ENCODE data around the gene TMX3. TPM values are rescaled to one million over a fixed set of nuclear protein-coding genes. Genes with fewer than 3 reads are reported as not detected.

TMX3 gene
- total RNA-seq, 1 experiment from 2014 or later, result 39.5 TPM

- Histone ChIP-seq H2BK12ac (ENCODE audit: insufficient read length, low read depth, low read length) (no peak overlapping the region), H2BK5ac (ENCODE audit: insufficient read length, low read length) (no peak overlapping the region), H3K79me2 (ENCODE audit: insufficient read depth, low read length) (no peaks in the 10 kb centered on the region), H4K20me1 (ENCODE audit: control insufficient read depth, insufficient read depth, insufficient read length) (no peaks in the 10 kb centered on the region), H3K4me1 (ENCODE audit: insufficient read depth, low read length) (no peaks in the 10 kb centered on the region), H3T11ph (ENCODE audit: low read length) (no peak overlapping the region), H2BK120ac (ENCODE audit: low read depth, low read length, poor library complexity, severe bottlenecking) (no peak overlapping the region), H2BK15ac (ENCODE audit: low read depth, low read length) (no peak overlapping the region), H3K79me1 (ENCODE audit: insufficient read depth, low read depth, low read length, poor library complexity, severe bottlenecking) (peaks cover 3% of the 10 kb centered on the region), H4K5ac (ENCODE audit: insufficient read length, low read depth, low read length) (no peak overlapping the region), H3K23me2 (ENCODE audit: insufficient read length, low read depth, low read length, poor library complexity, severe bottlenecking) (no peaks in the 10 kb centered on the region), H2AFZ (ENCODE audit: low read length) (no peak overlapping the region), H3K27me3 (ENCODE audit: insufficient read depth, low read length) (no peaks in the 10 kb centered on the region), H4K8ac (replicated peaks; ENCODE audit: insufficient read length, low read depth, low read length) (no peak overlapping the region), H2AK5ac (ENCODE audit: insufficient read length, low read length) (no peak overlapping the region), H3K9ac (ENCODE audit: extremely low read depth, insufficient read length, low read length) (no peak overlapping the region), H3K14ac (ENCODE audit: insufficient read depth, low read length) (no peak overlapping the region), H3K9me3 (ENCODE audit: control insufficient read depth, low read depth, low read length) (no peaks in the 10 kb centered on the region), H3K27ac (ENCODE audit: insufficient read length, low read depth, low read length) (no peak overlapping the region), H3K23ac (ENCODE audit: insufficient read length, low read depth, low read length) (no peak overlapping the region), H2BK20ac (ENCODE audit: low read depth, low read length, poor library complexity, severe bottlenecking) (no peak overlapping the region), H3K18ac (ENCODE audit: insufficient read length, low read depth, low read length) (no peak overlapping the region), H3K4me2 (ENCODE audit: insufficient read depth, insufficient read length, low read length) (no peak overlapping the region), H3K56ac (ENCODE audit: insufficient read length, low read depth, low read length) (no peak overlapping the region), H3K4ac (ENCODE audit: low read depth, low read length) (no peak overlapping the region), H4K91ac (ENCODE audit: insufficient read length, low read depth, low read length) (no peak overlapping the region)
- Mint-ChIP-seq H3K27ac (0 out of 7 replicates have a peak overlapping the region, but pooled peaks of 1 of the 3 experiments have one; percentile 53), H3K4me3 (no peak overlapping the region), H3K36me3 (ENCODE audit: insufficient read depth in 1 of 3, low read depth in 3 of 3) (peaks cover 24 to 54% (median 52%) of the 10 kb centered on the region in 3 experiments), H3K9me3 (no peaks in the 10 kb centered on the region), H3K4me1 (no peaks in the 10 kb centered on the region), H3K27me3 (ENCODE audit: low read depth) (no peaks in the 10 kb centered on the region)
- no CpG with 5 or more reads among the region's 3 CpGs for WGBS (ENCODE audit: extremely low coverage, insufficient read length, low lambda C conversion rate)
- no peak for DNase-seq
- TF ChIP-seq CTCF (conservative IDR thresholded peaks at IDR 0.05), result no peak
Observed at GRCh38 chr18:68703326-68703725, 11.6 kb downstream of the TMX3 start.
